Occipital lobe (tissue), 2 donors: ENCODE measurements around the gene ZIC1. TPM values are rescaled to one million over a fixed set of nuclear protein-coding genes. Genes with fewer than 3 reads are reported as not detected.
A peak's percentile ranks its signal among the peaks of the same experiment; 100 is the strongest.

ENCODE experiments used
- DNase-seq: peaks from one replicate; lab custom pipeline; 2025; lab: John Stamatoyannopoulos, UW
- total RNA-seq: library from RNA; depleted of rRNA; stranded (reverse); fragments of >200 nt; gene quantifications from one replicate; pipeline ENCODE4 v1.2.3, GENCODE V29; 2014

The ZIC1 gene
- total RNA-seq, 1 donor from 2014 or later = 15.6 TPM

DNA sequence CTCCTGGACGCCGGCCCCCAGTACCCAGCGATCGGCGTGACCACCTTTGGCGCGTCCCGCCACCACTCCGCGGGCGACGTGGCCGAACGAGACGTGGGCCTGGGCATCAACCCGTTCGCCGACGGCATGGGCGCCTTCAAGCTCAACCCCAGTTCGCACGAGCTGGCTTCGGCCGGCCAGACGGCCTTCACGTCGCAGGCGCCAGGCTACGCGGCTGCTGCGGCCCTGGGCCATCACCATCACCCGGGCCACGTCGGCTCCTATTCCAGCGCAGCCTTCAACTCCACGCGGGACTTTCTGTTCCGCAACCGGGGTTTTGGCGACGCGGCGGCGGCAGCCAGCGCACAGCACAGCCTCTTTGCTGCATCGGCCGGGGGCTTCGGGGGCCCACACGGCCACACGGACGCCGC, 956 bp downstream of the ZIC1 start:
- DNase-seq = no peak

DNA sequence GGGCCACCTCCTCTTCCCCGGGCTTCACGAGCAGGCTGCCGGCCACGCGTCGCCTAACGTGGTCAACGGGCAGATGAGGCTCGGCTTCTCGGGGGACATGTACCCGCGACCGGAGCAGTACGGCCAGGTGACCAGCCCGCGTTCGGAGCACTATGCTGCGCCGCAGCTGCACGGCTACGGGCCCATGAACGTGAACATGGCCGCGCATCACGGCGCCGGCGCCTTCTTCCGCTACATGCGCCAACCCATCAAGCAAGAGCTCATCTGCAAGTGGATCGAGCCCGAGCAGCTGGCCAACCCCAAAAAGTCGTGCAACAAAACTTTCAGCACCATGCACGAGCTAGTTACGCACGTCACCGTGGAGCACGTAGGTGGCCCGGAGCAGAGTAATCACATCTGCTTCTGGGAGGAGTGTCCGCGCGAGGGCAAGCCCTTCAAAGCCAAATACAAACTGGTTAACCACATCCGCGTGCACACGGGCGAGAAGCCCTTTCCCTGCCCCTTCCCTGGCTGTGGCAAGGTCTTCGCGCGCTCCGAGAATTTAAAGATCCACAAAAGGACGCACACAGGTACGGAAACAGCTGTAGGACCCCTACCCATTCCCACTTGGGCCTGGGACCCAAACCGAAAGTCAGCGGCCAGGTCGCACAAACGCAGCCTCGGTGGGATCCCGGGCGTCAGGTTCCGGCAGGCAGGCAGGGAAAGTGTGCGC, 1.5 kb downstream of the ZIC1 start:
- DNase-seq = no peak

DNA sequence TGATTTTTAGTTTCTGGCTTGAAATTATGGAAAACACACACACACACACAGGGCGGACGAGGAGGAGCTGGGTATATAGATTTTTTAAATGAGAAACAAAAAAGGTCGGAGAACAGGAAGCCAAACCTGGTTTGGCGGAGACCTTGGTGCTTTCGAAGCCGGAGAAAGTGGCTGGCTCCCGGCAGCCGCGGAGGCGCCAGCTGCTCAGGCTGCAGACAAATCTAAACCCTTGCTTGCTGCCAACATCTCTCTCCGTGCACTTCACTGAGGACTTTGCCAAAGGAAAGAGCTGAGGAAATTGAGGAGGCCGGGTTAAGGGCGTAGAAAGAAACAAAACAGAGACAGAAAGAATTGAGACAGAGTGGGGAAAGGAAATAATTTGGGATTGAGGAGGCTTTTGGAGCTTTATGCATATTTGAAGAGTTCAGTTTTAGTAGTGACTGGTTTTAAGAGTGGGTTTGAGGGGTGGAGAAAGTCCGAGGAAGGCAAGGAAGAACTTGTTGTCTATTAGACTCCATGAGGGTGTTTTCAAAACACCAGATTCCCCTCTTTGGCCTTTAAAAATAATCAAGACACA, 2.2 kb downstream of the ZIC1 start:
- no peak for DNase-seq

DNA sequence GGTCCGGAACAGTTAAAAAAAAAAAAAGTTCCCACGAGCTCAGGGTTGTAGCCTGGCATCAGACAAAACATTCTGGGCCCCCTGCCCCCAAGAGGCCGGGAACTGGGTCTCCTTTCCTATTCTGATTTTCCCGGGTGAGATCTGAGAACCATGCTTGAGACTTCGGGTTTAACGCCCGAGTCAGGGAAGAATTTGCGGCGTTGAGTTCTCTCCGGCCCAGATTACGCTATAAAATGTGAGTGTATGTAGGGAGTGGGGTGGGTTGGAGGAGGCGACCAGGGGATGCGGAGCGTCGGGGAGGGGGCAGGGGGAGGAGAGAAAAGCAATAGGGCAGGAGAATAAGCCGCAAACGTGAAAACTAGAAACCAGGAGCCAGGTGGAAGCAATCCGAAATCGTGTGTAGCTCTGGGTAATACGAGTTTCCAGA, 2.7 kb downstream of the ZIC1 start:
- DNase-seq = no peak

DNA sequence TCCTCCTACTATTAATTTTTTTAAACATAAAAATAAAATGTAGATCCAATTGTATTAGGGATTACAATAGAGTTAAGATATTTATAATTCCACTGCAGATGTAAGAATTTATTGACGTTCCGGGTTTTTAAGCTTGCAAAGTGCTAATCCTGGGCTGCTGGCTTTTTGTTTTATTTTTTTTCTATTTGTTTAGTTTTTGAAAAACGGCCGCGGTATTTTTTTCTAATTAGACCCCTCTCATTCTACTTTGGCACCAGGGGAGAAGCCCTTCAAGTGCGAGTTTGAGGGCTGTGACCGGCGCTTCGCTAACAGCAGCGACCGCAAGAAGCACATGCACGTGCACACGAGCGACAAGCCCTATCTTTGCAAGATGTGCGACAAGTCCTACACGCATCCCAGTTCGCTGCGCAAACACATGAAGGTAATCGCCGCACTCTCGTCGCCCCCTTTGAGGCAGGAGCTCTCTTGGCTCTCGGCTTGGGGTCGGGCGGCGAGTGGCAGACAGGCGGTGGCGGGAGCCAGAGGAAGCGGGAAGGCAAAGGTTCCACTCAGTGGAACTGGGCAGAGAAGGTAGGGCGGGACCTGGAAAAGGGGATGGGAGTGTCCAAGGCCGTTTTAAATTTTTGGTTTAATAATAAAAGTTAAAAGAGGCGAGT, 3.2 kb downstream of the ZIC1 start:
- no peak for DNase-seq

DNA sequence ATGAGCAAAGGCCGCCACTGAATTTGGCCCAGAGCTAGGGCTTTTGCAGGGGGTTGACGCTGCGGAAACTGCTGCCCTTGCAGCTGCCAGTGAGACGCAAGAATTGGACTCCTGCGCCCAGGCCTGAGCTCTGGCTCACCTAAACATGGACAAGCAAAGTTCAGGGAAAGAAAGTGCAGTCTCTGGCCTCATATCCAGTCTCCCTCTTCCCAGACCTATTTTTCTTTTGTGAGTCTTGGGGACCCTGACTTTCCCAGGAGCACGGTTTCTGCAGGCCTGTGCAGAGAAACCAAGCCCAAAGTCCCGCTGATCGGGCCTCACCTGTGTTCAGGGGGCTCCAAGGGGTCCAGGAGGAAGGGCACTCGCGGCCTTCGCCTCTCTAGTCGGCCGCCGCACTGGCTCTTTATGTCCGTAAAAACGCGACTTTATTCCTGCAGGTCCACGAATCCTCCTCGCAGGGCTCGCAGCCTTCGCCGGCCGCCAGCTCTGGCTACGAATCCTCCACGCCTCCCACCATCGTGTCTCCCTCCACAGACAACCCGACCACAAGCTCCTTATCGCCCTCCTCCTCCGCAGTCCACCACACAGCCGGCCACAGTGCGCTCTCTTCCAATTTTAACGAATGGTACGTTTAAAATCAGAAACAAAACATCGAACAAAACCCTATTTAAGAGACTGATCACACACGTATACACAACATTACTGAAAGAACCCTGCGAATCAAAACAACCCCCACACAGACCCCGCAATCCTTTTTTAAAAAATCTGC, 3.9 kb downstream of the ZIC1 start:
- no peak for DNase-seq

DNA sequence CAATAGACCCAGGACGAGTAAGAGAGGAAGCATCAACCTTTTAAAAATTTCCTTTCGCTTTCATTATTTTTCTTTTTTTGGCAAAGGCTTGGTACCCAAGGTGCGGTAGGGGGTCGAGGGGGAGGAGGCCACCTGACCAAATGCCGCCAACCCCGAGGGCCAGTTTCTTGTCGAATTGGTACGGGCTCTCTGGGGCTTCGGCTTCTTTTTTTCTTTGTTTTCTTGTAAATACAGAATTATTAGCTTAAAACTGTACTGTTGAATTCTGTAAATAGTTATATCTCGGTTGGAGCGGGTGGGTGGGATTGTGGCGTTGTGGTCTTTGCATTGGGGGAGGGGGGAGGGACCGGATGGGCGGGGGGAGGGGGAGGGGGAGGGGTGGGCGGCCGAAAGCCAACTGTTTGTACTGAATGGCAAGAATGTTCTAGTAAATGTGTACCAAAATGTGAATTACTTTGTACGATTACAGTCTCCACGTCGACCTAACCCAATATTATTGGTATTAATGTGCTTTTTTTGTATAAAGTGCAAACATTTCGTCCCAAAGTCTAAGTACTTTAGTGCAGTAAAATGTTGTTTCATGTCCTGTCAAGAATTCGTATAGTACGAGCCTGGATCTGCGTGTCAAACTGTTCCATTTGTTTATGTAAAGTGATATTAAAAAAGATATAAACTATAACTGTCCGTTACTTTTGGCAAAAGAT, 4.7 kb downstream of the ZIC1 start:
- no peak for DNase-seq

DNA sequence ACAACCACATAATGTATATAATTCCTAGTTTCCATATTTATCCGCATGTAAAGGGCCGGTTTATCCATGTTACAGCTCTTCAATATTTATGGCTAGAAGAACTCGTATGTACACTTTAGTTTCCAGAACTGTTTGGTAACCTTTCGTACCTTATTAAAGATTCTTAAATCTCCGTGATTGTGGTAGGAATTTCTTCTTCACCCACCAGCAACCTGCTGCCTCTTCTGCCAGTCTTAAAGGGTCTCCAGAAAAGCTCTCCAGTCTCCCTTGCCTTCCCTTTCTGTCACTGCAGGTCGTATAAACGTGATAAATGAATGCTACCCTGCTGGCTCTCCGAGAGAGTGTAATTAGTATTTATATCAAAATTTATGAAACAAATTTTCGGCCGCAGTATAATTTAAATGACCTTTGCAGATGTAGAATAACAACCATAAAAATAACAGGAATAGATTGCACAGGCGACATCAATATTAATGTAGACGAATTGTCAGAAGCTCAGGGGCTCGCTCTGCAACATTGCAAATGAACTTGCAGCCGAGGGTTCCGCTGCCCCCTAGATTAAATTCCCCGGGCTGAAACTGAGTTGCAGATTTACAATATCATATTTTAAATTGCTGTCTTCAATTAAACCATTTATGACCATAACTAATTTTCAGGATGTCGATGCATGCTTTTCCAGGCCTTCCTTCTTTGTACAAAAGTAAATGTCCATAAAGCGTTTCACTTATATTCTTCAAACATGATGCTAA, 5.4 kb downstream of the ZIC1 start:
- DNase-seq = no peak

DNA sequence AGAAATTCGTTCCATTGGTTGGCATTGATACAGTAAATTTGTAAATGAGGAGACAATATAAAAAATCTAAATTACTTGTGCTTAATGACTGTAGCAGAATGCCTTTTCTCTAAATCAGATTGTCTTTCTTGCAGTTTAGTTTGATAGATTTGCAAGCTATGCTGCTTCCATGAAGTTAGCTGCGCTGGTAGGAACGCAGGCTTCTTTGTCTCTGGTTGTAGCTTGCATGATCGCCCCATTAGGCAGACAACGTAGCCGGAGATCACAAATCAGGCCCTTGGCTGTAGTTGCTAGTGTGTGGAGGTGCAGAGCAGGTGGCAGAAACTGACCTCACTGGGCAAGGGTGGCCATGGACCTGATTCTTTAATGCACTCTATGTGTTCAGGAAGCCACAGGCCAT, 6.1 kb downstream of the ZIC1 start:
- DNase-seq = no peak

DNA sequence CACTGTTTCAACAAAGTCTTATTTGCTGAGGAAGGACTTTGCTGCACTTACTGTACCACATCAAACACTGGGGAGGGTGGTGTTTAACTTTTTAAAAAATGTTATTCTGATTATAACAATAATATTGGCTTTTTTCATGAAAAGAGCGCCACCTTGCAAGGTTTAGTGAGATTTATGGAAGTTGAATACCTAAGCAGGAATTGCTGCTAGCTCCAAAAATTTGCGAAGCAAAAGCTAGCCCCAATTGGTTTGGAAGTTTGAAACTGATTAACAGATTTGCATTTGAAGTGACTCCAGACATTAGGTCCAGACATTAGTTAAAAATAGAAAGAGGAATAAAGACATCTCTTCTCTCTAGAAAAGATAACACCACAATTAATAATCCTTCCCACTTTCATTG, 6.7 kb downstream of the ZIC1 start:
- no peak for DNase-seq

DNA sequence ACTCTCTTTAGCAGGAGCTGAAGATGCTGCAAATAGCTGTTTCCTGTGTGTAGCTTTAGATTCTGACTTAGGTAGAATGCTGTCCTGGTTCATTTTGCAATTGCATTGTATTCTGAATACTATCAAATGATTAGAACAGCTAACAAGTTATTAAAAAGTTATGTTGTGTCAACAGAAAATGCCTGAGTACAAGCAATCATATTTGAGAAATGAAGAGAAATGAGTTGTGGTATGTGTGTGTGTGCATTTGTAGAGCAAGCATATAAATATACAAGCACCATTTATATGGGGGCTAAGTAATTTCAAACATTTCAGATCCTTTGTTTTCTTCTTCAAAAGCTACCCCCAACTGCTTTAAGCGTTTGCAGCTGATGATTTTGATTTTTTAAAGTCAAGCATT, 7.8 kb downstream of the ZIC1 start:
- DNase-seq = no peak

DNA sequence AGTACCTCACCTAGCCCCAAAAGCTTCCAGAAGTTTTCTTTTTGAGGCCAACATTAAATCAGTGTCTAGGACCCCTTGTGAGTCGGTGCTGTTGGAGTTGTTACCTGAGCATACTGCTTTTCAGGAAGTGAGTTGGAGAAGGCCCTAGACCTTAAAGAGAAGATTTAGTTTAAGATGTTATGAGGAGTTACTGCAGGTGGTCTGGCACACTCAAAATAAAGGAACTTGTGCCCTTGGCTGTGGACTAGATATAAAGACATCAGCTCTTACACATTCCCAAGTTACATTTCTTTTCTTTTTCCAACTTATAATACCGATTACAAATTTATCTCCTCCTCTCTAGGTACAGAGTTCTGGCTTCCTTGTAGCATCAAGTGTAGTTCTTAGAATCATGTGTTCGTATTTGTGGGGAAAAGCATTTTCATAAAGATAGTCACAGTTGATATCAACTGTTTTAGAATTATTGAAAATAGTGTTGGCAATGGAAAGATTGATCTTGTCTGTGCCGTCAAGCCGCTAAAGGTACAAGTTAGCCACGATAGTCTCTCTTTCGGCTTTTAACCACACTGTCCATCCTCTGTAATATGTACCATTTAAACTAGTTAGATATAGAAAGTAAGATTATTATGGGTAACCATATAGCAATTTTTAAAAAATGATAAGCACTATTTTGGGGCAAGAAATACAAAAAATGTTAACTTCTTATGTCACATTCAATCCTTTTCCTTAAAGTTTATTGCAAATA, 8.6 kb downstream of the ZIC1 start:
- no peak for DNase-seq

DNA sequence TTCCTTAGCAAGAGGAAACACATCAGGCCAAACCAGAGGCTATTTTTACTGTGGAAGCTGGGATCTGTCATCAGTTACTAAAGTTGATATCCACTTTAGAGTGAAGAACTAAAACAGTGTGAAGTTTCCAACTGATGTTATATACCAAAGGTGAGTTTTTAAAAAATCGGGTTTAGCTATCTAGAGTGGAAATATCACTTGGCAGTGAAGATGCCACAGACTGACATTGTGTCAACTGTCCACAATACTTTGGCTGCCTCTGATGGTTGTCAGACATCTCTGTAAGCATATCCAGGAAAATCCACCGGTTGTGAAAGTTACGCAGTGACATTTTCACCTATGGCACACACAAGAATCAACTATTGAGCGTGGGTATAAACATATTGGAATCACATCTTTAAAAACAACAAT, 9.2 kb downstream of the ZIC1 start:
- no peak for DNase-seq

DNA sequence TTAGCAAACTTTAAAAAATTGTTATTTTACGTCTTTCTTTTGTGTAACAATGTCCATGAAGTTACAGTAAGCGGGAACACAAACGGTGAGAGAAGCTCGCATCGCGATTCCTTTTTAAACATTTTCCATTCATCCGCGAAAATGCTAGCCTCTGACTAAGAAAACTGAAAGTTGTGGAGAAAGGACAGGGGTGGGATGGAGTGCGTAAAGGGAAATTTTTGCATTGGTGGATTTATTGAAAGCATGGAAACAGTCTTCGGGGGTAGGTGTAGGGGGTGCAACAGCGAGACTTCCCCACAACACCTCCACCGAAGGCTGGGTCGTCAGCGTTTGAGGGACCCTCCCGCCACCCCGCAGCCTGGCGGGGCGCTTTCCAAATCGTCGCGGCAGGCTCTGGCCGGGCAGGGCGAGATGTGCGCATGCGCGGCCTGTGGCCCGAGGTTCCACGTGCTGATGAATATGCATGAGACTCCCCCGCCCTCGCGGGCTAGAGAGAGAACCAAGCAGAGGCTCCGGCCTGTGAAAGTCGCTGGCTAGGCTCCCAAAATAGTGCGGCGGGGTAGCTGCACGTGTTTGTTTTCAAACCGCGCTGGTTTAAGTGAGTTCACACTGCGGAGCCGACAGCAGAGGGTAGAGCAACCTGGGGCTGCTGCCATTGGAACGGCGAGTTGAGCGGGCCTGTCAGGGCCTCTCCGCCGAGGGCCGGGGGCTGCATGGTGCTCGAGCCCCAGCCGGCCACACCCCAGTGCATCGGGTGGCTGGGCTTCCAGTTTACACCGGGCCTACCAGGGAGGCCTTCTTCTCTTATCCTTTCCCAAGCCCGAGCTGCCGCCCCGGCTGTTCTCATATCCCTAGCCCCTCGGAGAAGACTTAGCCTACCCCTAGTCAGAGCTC, 9.9 kb downstream of the ZIC1 start:
- peak; percentile 40 for DNase-seq

DNA sequence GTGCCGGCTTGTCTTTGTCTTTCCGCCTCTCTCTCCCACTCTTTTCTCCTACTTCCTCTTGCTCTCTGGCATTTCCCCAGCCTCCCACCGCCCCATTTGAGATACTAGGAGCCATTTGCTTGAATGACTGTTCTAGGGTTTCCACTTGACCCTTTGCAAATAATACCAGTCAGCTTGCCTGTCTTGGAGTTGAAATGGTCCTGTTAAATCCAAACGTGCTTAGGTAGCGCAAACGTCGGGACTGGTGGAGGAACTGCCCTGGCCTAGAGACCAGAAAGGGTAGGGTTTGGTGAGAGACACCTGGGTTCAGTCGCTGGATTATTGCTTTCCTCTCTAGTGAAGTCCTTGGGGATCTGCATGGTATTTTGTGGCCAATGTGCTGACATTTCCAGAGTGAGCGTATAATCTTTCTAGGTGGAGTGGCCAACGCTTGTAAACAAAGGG, 10.6 kb downstream of the ZIC1 start:
- no peak for DNase-seq

DNA sequence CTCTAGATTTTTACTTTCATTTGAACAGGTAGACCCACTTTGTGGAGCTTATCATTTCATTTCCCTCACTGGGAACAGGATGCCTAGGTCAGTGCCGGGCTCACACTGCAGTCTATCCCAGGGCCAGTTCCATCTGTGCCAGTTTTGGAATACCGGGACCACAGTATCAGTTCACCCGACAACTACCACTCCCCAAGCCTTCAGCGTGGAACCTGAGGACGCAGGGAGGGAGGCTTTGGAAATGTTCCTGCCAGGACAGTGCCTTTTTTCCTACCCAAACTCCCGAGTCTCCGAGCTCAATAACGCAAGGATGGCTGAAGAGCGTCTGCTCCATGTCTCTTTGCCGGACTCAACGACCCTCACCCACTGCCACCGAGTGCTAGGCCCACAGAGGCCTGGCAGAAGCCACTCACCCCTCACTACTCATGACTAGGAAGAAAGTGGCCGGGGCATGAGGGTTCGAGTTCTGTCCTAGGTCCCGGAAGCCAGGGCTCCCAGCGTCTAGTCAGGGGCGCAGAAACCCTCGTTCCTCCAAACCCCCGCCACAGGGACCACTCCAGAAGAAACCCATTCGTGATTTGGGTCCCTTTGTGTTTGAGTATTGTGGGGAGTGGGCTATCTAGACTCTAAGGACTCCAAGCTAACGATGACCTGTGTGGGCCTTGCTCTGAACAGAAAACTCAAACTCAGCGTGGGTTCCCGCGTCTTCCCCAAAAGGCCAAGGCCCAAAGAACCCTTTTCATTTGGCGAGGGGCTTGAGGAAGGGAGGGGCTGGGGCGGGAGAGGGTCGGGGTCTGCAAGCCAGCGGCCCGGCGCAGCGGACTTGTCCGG, 11.4 kb downstream of the ZIC1 start:
- no peak for DNase-seq

DNA sequence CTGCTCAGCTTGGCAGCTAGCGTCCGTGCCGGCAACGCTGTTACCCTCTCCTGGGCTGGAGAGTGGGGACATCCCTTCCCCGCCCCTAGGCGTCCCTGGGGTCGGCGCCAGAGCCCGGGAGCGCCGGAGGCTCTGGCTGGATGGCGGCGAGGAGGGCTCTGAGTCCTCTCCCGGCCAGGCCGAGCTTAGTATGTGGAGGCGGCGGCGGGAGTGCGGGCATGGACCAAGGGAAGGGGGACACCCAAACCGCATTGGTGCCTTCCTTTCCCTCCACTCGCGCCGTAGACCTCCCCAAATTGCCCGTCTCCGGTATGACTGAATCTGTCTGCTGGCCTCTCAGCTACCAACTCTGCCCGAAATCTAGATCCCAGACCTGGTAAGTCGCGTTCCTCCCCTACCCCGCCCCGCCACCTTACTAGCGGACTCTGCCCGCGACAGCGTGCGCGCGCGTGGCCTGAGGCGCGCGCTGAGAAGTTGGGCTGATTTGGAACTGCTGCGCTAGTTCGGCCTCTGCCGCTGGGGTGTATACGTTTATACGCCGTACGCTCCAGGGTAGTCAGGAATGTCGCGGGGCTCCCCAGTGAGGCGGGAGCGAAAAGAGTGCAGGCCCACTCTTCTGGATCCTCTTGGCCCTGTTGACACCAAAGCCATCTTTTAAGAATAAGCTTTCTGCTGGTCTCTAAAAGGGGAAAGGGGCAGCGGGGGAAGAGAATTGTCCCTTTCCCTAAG, 12.2 kb downstream of the ZIC1 start:
- no peak for DNase-seq
